K562 treated with DMSO at 1 percent for 4 hours (cell line): ENCODE data around the gene LEUTX. TPM values are rescaled to one million over a fixed set of nuclear protein-coding genes. Genes with fewer than 3 reads are reported as not detected.

Experiments
- total RNA-seq: library from RNA; unstranded; fragments of 300-600 nt; gene quantifications from 2 replicates; pipeline ENCODE4 v1.2.3, GENCODE V29; 2022; ENCODE audit not compliant: insufficient read depth

LEUTX gene
- not detected in 2 replicates for total RNA-seq

GRCh38 chr19:39778763-39779162 is at the start of gene LEUTX:
LEUTX (plus strand) TSS chr19:39778854; CDS start chr19:39778921, 67 bp downstream.

DNA sequence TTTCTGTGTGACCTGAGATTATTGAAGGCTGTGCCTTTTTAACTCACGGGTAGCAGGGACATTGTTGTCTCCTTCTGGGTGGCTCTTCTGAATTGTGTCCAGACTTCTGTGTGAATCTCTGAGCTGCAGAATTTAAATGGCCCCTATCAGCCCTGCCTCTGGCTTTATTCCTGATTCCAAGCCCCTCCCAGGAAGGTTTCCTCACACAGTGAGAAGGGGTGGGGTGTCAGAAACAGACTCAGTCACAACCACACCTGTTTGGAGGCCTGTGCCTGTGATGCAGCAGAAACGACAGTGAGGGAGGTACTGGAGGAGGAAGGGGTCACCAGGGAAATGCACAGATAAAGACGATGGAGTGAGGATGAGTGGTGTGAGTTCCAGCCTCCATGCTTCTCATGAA is 40.8 kb upstream of the LEUTX start, which contains the start of gene CLC:
Gene CLC, minus strand, starts transcription at position 139 of the 400 bp plus-strand sequence. Its CDS starts 77 bp downstream, at position 62.

GRCh38 chr19:39833464-39834286 is 55.0 kb downstream of the LEUTX start, which contains the start of gene DYRK1B:
DYRK1B (minus strand) TSS chr19:39834162; CDS start chr19:39831867, 2,295 bp downstream.

Other genes with a start within 250 kb of the LEUTX start
- 5.0 and 31.6 TPM in 2 replicates for gene EID2B, start 246.0 kb upstream of the LEUTX start, total RNA-seq
- gene EID2, start 238.7 kb upstream of the LEUTX start, total RNA-seq, result 16.5 and 18.2 TPM in 2 replicates
- gene LGALS13, start 176.3 kb upstream of the LEUTX start, total RNA-seq, result 6.6 TPM in 1 of 2 replicates, not detected in the other
- not detected in 2 replicates for gene LGALS16, start 122.9 kb upstream of the LEUTX start, total RNA-seq
- not detected in 2 replicates for gene LGALS14, start 74.4 kb upstream of the LEUTX start, total RNA-seq
- gene CLC, start 40.8 kb upstream of the LEUTX start, total RNA-seq, result not detected in 2 replicates
- 5.6 and 7.8 TPM in 2 replicates for gene DYRK1B, start 55.3 kb downstream of the LEUTX start, total RNA-seq
- gene FBL, start 67.5 kb downstream of the LEUTX start, total RNA-seq, result 409 and 504 TPM in 2 replicates
- gene FCGBP, start 155.8 kb downstream of the LEUTX start, total RNA-seq, result 0.34 TPM in 1 of 2 replicates, not detected in the other
- 172 and 181 TPM in 2 replicates for gene PSMC4, start 192.3 kb downstream of the LEUTX start, total RNA-seq
- gene ZNF546, start 218.2 kb downstream of the LEUTX start, total RNA-seq, result 0.53 and 0.58 TPM in 2 replicates